GM18907 (cell line): ENCODE results near the gene GUK1.
A peak's percentile ranks its signal among the peaks of the same experiment; 100 is the strongest.

ENCODE experiments used
- ATAC-seq: cut with Tn5 transposase; IDR thresholded peaks from one replicate; pipeline ENCODE4 v1.9.1; 2021; ENCODE audit warnings: mild to moderate bottlenecking, moderate library complexity; ENCODE audit not compliant: unreplicated experiment

Gene GUK1

GRCh38 chr1:228139931-228140723 is at the start of gene GUK1:
GUK1 (plus strand) TSS chr1:228140279; CDS start chr1:228140303, 24 bp downstream.
- peak; percentile 93 for ATAC-seq

- ATAC-seq, result no peak
Observed at GRCh38 chr1:228090613-228091081, 49.4 kb upstream of the GUK1 start.

GRCh38 chr1:228091084-228091483 is 49.0 kb upstream of the GUK1 start:
- no peak for ATAC-seq

- no peak for ATAC-seq
Observed at GRCh38 chr1:228092342-228093049, 47.6 kb upstream of the GUK1 start.

GRCh38 chr1:228093050-228093906 is 46.8 kb upstream of the GUK1 start:
- ATAC-seq, result no peak

- ATAC-seq, result no peak
Observed at GRCh38 chr1:228094432-228095016, 45.6 kb upstream of the GUK1 start.

- ATAC-seq, result no peak
Observed at GRCh38 chr1:228095161-228095560, 44.9 kb upstream of the GUK1 start.

- ATAC-seq, result no peak
Observed at GRCh38 chr1:228095938-228096337, 44.1 kb upstream of the GUK1 start.

- ATAC-seq, result no peak
Observed at GRCh38 chr1:228096416-228097332, 43.4 kb upstream of the GUK1 start.

GRCh38 chr1:228097333-228098081 is 42.6 kb upstream of the GUK1 start:
- ATAC-seq, result no peak

- no peak for ATAC-seq
Observed at GRCh38 chr1:228098323-228098931, 41.7 kb upstream of the GUK1 start.

GRCh38 chr1:228099331-228099732 is 40.7 kb upstream of the GUK1 start:
- ATAC-seq, result no peak

- no peak for ATAC-seq
Observed at GRCh38 chr1:228100822-228101613, 39.1 kb upstream of the GUK1 start.

GRCh38 chr1:228101614-228101993 is 38.5 kb upstream of the GUK1 start:
- no peak for ATAC-seq

- ATAC-seq, result peak; percentile 21
Observed at GRCh38 chr1:228101994-228102790, 37.9 kb upstream of the GUK1 start.

- peak; percentile 69 for ATAC-seq
Observed at GRCh38 chr1:228102791-228103620, 37.1 kb upstream of the GUK1 start, which contains the start of gene C1orf35. C1orf35 (minus strand) TSS chr1:228103325; CDS start chr1:228103227, 98 bp downstream.
